Measurements from ENCODE around the gene HSPA1L. TPM values are rescaled to one million over a fixed set of nuclear protein-coding genes. Genes with fewer than 3 reads are reported as not detected.
"Not testable (repeated sequence)": the region's sequence is repeated elsewhere in the genome, so short reads cannot be mapped to it uniquely, and the experiment has no call there.

HSPA1L gene
- total RNA-seq, 2 experiments from 2014 or later, result 3.3 to 4.5 TPM

DNA sequence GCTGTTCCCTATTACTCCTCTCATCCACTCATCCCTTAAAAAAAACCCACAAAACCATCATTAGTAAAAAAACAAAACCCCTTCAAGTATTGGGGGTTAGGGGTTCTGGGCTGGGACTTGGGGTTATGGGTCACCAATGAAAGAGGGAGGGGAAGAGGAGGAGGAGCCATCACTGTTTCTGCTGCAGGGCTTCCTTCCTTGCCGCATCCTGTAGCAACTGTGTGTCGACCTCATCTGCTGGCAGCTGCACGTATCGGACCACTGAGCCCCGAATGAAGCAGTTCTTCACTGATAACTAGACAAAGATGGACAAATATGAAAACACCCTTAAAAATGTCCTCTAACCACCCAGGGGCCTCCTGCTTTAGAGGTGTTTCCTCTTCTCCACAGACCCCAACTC, 17.5 kb downstream of the HSPA1L start:
- DNase-seq, result no peak
- POLR2A ChIA-PET, result interaction anchor here (0.6 to 6.1 kb wide), 7 partner anchors 9 to 145 kb away, joined by 3 to 66 read pairs (median 6); partner anchors contain the start of genes BAG6, HSPA1A, HSPA1L and LSM2

GRCh38 chr6:31796993-31797385, 18.1 kb downstream of the HSPA1L start:
- ATAC-seq (ENCODE audit: low read depth) (no peak), DNase-seq (no peak)
- peak overlapping the region; percentile 94 for H3K27ac Mint-ChIP-seq
- peak overlapping the region; percentile 24 for H3K4me3 Mint-ChIP-seq
- POLR2A ChIA-PET, result interaction anchor here (0.6 to 6.1 kb wide), 10 partner anchors 10 to 144 kb away, joined by 3 to 66 read pairs (median 7); partner anchors contain the start of genes BAG6, HSPA1A, HSPA1B and HSPA1L
- peaks cover 32% of the 10 kb centered on the region for H3K4me1 Mint-ChIP-seq
- H3K9me3 Mint-ChIP-seq, result no peaks in the 10 kb centered on the region
- no peaks in the 10 kb centered on the region for H3K27me3 Mint-ChIP-seq
- peaks cover 14% of the 10 kb centered on the region for H3K36me3 Mint-ChIP-seq

More for the DNA sequence above, 17.5 kb downstream of the HSPA1L start:
- no peaks in the 10 kb centered on the region for H3K9me3 Mint-ChIP-seq
- no peaks in the 10 kb centered on the region for H3K27me3 Mint-ChIP-seq
- peak overlapping the region; percentile 94 for H3K27ac Mint-ChIP-seq
- peaks cover 30% of the 10 kb centered on the region for H3K4me1 Mint-ChIP-seq
- ATAC-seq (ENCODE audit: low read depth), result peak; percentile 62
- peak overlapping the region; percentile 76 for H3K4me3 Mint-ChIP-seq
- peaks cover 11% of the 10 kb centered on the region for H3K36me3 Mint-ChIP-seq

GRCh38 chr6:31795616-31796298, 19.3 kb downstream of the HSPA1L start, which contains the start of gene VARS1:
VARS1 (minus strand) TSS chr6:31795752; CDS start chr6:31795217, 535 bp downstream.
- Mint-ChIP-seq H3K27ac (peak within 1 kb of the TSS; percentile 97), H3K36me3 (peaks cover 15% of the 10 kb centered on the region), H3K4me1 (peaks cover 35% of the 10 kb centered on the region), H3K4me3 (peak within 1 kb of the TSS; percentile 98), H3K9me3 (no peaks in the 10 kb centered on the region), H3K27me3 (no peaks in the 10 kb centered on the region)
- ATAC-seq (ENCODE audit: low read depth) (peak; percentile 82), DNase-seq (peak; percentile 92)
- POLR2A ChIA-PET, result interaction anchor here (0.6 to 6.1 kb wide), 17 partner anchors 11 to 131 kb away, joined by 3 to 66 read pairs (median 4); partner anchors contain the start of genes CLIC1, GPANK1, HSPA1B and LSM2

DNA sequence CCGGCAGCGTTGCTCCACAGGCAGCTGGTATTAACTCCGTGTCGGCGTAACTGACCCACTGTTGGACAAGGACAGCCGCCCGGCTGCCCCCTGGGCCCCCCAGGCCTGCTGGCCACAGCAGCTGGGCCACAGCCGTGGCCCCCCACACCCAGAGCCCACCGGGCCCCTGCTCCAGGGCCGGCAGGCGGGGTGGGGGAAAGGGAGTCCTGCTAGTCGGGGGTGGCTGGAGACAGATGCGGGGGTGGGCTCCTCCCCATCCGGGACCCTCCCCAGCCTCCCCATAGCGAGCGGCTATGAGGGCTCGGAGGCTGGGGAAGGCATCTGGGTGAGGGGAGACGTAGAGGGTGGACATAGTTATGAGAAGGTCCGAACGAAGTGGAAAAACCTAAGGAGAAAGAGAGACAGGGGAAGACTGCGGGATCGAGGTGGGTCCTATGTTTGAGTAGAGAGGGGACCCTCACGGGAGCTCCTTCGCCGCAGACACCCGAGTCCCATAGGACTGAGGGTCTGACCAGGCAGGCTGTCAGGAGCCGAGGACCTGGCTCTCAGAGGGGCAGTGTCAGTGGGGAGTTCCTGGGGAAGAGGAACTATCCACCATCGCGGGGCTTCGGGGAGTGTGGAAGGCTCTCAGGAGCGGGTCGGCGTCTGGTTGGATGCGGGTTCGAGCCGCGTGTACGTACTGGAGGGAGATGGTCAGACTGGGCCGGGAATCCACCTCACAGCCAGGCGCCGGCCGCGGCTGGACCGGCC, 20.0 kb downstream of the HSPA1L start:
- H3K4me1 Mint-ChIP-seq, result peaks cover 36% of the 10 kb centered on the region
- no peaks in the 10 kb centered on the region for H3K27me3 Mint-ChIP-seq
- no peaks in the 10 kb centered on the region for H3K9me3 Mint-ChIP-seq
- POLR2A ChIA-PET, result interaction anchor here (0.6 to 6.1 kb wide), 17 partner anchors 11 to 130 kb away, joined by 3 to 66 read pairs (median 4); partner anchors contain the start of genes CLIC1, GPANK1, HSPA1A and HSPA1B
- H3K27ac Mint-ChIP-seq, result peak overlapping the region; percentile 97
- DNase-seq, result peak; percentile 49
- peaks cover 18% of the 10 kb centered on the region for H3K36me3 Mint-ChIP-seq
- peak; percentile 3 for ATAC-seq (ENCODE audit: low read depth)
- H3K4me3 Mint-ChIP-seq, result peak overlapping the region; percentile 98

- peak overlapping the region; percentile 82 for H3K27ac Mint-ChIP-seq
- no peak for DNase-seq
- H3K36me3 Mint-ChIP-seq, result peaks cover 20% of the 10 kb centered on the region
- H3K4me1 Mint-ChIP-seq, result peaks cover 36% of the 10 kb centered on the region
- no peak for ATAC-seq (ENCODE audit: low read depth)
- no peaks in the 10 kb centered on the region for H3K27me3 Mint-ChIP-seq
- no peaks in the 10 kb centered on the region for H3K9me3 Mint-ChIP-seq
- H3K4me3 Mint-ChIP-seq, result peak overlapping the region; percentile 98
- POLR2A ChIA-PET, result interaction anchor here (0.6 to 6.1 kb wide), 11 partner anchors 10 to 130 kb away, joined by 3 to 66 read pairs (median 5); partner anchors contain the start of genes CLIC1, GPANK1, HSPA1A and HSPA1L
Measured at GRCh38 chr6:31794294-31794865, 20.7 kb downstream of the HSPA1L start.

- H3K27me3 Mint-ChIP-seq; ATAC-seq (ENCODE audit: low read depth); H3K9me3 Mint-ChIP-seq; DNase-seq; POLR2A ChIA-PET: not testable (repeated sequence)
- peak overlapping the region; percentile 98 for H3K4me3 Mint-ChIP-seq
- H3K4me1 Mint-ChIP-seq, result peaks cover 34% of the 10 kb centered on the region
- peak overlapping the region; percentile 82 for H3K27ac Mint-ChIP-seq
- H3K36me3 Mint-ChIP-seq, result peaks cover 24% of the 10 kb centered on the region
Measured at GRCh38 chr6:31793927-31794245, 21.2 kb downstream of the HSPA1L start.

DNA sequence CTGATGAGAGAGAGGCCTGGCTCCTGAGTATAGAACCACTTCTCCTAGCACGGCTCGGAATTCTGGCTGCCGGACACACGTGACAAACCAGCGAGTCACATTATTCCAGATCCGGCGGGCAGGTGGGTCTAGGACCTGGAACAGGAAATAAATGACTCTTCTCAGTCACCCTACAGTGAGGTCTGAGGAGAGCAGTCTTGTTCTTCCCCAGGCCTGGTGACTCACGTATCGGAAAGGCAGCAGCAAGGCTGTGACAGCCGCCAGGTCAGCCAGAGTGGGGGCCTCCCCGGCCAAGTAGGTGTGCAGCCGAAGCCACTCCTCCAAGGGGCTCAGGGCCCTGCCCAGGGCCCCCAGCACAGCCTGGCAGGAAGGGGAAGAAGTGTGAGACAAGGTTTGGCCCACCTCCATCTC, 22.3 kb downstream of the HSPA1L start:
- Mint-ChIP-seq H3K27me3 (no peaks in the 10 kb centered on the region), H3K27ac (peak overlapping the region; percentile 58), H3K4me1 (peaks cover 28% of the 10 kb centered on the region), H3K36me3 (peaks cover 22% of the 10 kb centered on the region), H3K9me3 (no peaks in the 10 kb centered on the region), H3K4me3 (no peak overlapping the region)
- ATAC-seq (ENCODE audit: low read depth), result no peak
- POLR2A ChIA-PET, result interaction anchor here (0.6 kb wide), 1 partner anchor 28 kb away, joined by 3 read pairs; no protein-coding TSS in a partner anchor
- DNase-seq, result no peak

DNA sequence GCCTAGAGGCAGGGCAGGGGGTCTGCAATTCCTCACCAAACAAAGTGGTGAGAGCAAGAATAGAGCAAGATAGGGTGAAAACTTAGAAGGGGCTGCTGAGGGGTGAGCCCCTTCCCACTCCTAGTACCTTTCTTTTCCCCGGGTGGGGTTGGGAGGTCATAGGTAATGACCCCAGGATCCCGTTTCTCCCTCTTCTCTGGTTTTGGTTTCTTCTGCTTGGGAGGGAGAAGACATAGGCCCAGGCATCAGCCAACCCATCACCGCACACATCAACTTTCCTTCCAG, 23.1 kb downstream of the HSPA1L start:
- H3K9me3 Mint-ChIP-seq, result no peaks in the 10 kb centered on the region
- DNase-seq (no peak), ATAC-seq (ENCODE audit: low read depth) (no peak)
- H3K27me3 Mint-ChIP-seq, result no peaks in the 10 kb centered on the region
- H3K36me3 Mint-ChIP-seq, result peaks cover 20% of the 10 kb centered on the region
- H3K4me3 Mint-ChIP-seq, result no peak overlapping the region
- peaks cover 20% of the 10 kb centered on the region for H3K4me1 Mint-ChIP-seq
- POLR2A ChIA-PET, result interaction anchor here (0.6 kb wide), 2 partner anchors 29 to 67 kb away, joined by 3 read pairs; no protein-coding TSS in a partner anchor
- H3K27ac Mint-ChIP-seq, result peak overlapping the region; percentile 69

DNA sequence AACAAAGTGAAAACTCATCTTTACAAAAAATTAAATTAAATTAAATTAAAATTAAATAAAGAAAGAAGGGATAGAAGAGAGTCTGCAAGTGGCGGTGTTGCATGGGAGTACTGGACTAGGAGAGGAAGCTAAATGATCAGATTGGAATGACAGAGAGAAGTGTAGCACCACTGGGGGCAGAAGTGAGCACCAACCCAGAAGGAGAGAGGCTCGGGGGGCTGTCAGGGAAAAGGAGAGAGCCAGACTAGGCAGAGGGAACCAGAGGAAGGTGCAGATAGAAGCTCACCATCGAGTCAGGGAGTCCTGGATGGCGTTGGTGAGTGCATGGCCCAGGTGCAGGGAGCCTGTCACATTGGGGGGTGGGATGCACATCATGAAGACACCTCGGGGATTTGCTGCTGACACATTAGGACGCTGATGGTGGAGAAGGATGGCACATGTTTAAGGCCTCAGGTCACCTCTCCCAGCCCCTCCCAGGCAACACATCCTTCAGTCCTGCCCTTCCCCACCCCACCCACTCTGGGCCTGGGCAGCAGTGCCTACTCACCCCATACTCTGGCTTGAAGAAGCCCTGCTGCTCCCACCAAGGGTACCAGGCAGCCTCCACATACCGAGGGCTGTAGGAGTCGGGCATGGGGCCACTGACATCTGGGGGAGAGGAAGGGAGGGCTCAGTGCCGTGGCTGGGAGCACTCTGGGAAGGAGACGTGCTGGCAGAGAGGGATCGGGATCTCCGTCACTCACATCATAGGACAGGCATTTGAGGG, 23.6 kb downstream of the HSPA1L start:
- H3K9me3 Mint-ChIP-seq, result no peaks in the 10 kb centered on the region
- POLR2A ChIA-PET, result interaction anchor here (0.6 kb wide), 2 partner anchors 8 to 66 kb away, joined by 3 to 4 read pairs; no protein-coding TSS in a partner anchor

GRCh38 chr6:31785475-31785874, 29.6 kb downstream of the HSPA1L start:
- H3K27ac Mint-ChIP-seq, result no peak overlapping the region
- H3K36me3 Mint-ChIP-seq, result peaks cover 22% of the 10 kb centered on the region
- H3K4me3 Mint-ChIP-seq, result no peak overlapping the region
- no peaks in the 10 kb centered on the region for H3K27me3 Mint-ChIP-seq
- no peaks in the 10 kb centered on the region for H3K9me3 Mint-ChIP-seq
- POLR2A ChIA-PET, result interaction anchor here (0.5 to 1.8 kb wide), 3 partner anchors 21 to 41 kb away, joined by 3 to 5 read pairs (median 4); partner anchors contain the start of gene LSM2
- DNase-seq (no peak), ATAC-seq (ENCODE audit: low read depth) (no peak)
- H3K4me1 Mint-ChIP-seq, result peaks cover 1% of the 10 kb centered on the region

More for the DNA sequence above, 23.6 kb downstream of the HSPA1L start:
- H3K36me3 Mint-ChIP-seq, result peaks cover 20% of the 10 kb centered on the region
- H3K27ac Mint-ChIP-seq, result peak overlapping the region; percentile 71
- DNase-seq (no peak), ATAC-seq (ENCODE audit: low read depth) (no peak)
- no peak overlapping the region for H3K4me3 Mint-ChIP-seq
- H3K27me3 Mint-ChIP-seq, result no peaks in the 10 kb centered on the region
- H3K4me1 Mint-ChIP-seq, result peaks cover 20% of the 10 kb centered on the region

DNA sequence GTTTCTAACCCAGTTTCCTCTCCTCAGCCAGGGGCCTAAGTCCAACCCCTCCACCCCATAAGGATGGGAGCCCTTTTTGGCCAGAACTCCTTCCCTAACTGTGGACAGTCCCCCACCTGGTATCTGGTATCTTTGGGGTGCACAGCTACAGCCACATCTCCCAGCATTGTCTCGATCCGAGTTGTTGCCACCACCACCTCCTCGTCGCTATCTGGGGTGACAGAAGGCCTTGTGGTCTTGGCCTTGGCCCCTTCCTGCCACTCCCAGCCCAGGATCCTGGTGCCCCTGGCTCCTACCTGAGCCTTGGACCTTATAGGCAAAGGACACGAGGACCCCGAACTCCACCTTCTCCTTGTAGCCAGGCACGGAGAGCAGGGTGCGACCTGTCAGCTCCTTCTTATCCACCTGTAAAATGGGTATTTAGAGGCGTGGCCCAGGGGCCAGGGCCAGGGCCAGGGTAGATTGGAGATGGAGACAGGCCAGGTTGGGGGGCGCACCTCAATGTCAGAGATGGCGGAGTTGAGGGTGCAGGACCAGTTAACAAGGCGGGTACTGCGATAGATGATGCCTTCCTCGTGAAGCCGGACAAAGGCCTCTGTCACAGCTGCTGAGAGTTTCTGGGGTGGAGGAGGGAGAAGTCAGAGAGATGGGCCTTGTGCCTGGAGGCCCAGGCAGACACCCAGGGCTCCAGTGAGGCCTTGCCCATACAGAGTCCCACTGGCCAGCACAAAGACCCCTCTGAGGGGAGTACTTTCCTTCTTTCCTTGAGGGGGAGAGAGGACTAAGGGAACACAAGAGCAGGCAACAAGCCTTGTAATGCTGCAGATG, 30.8 kb downstream of the HSPA1L start:
- ATAC-seq (ENCODE audit: low read depth), result no peak
- H3K9me3 Mint-ChIP-seq, result no peaks in the 10 kb centered on the region
- peak overlapping the region; percentile 46 for H3K27ac Mint-ChIP-seq
- peaks cover 19% of the 10 kb centered on the region for H3K36me3 Mint-ChIP-seq
- peaks cover 1% of the 10 kb centered on the region for H3K4me1 Mint-ChIP-seq
- POLR2A ChIA-PET, result interaction anchor here (0.7 to 1.8 kb wide), 4 partner anchors 7 to 51 kb away, joined by 3 to 7 read pairs (median 4); partner anchors contain the start of gene VARS1
- no peak for DNase-seq
- H3K4me3 Mint-ChIP-seq, result no peak overlapping the region
- H3K27me3 Mint-ChIP-seq, result no peaks in the 10 kb centered on the region
